K562 (cell line): ENCODE results near the gene MSANTD1. TPM values are rescaled to one million over a fixed set of nuclear protein-coding genes. Genes with fewer than 3 reads are reported as not detected.

Experiments
- ATAC-seq: fragments of 200-7000 bp; cut with Tn5 transposase; 3 replicates; pipeline ENCODE4 v1.9.1; 2020; ENCODE audit warnings: moderate library complexity
- BruUV-seq: library from RNA; stranded (reverse); fragments of 400-500 nt; replicated peaks from 2 replicates; lab custom pipeline; 2021; lab: Mats Ljungman, UMichigan
- CTCF ChIA-PET: fragments of 300-600 bp; formaldehyde crosslinking; extraction: SDS; loops from one replicate; lab custom pipeline; 2021; ENCODE audit warnings: low intra/inter-chr PET ratio; lab: Yijun Ruan, JAX
- POLR2A ChIA-PET: fragments of 300-600, 350-650 bp; sonication (Branson Sonifier 250); formaldehyde crosslinking; extraction: SDS; loops from one replicate; lab custom pipeline; 2021; ENCODE audit warnings: antibody characterized with exemption, inconsistent platforms; lab: Yijun Ruan, JAX
- DNase-seq, 4 experiments: peaks; one replicate each; pipeline versions ENCODE4 v3.0.0 to v3.0.0-alpha.2; 2011 to 2018; ENCODE audit warnings: low spot score in 3 of 4, mixed read lengths in 3 of 4; ENCODE audit errors: extremely low read depth in 1 of 4
- FAIRE-seq: peaks from 2 replicates; lab custom pipeline; 2011; peaks lifted over from hg19 to GRCh38; lab: Jason Lieb, UNC
- H2AFZ ChIP-seq: 2 replicates; pipeline ENCODE4 v1.6.0; 2011; ENCODE audit warnings: low read depth, low read length, control low read depth, inconsistent platforms
- H3K27ac ChIP-seq: fragments of 200-600 bp; 3 replicates; pipeline ENCODE4 v1.8.0; 2011; ENCODE audit warnings: low read depth, mild to moderate bottlenecking, control low read depth, inconsistent platforms, low read length, moderate library complexity, mixed read lengths; ENCODE audit errors: extremely low read depth
- H3K27me3 ChIP-seq, 2 experiments: fragments of 300-600 bp in 1 of 2; 2 replicates in 1 of 2; 3 replicates in 1 of 2; pipeline versions ENCODE4 v1.6.0 to v1.8.0; 2011; ENCODE audit warnings: inconsistent platforms in 2 of 2, low read length in 2 of 2, mild to moderate bottlenecking in 1 of 2, mixed read lengths in 1 of 2, moderate library complexity in 1 of 2; ENCODE audit not compliant: control insufficient read depth in 2 of 2, insufficient read depth in 2 of 2
- H3K36me3 ChIP-seq: fragments of 300-600 bp; 3 replicates; pipeline ENCODE4 v1.8.0; 2011; ENCODE audit warnings: mild to moderate bottlenecking, low read length, inconsistent platforms; ENCODE audit not compliant: control insufficient read depth, insufficient read depth
- H3K4me1 ChIP-seq, 2 experiments: fragments of 200-600 bp in 1 of 2; replicated peaks in 1 of 2; 2 replicates in 1 of 2; 3 replicates in 1 of 2; pipeline versions ENCODE4 v1.5.1 to v1.8.0; 2011; ENCODE audit warnings: inconsistent platforms in 2 of 2, low read length in 2 of 2, mild to moderate bottlenecking in 1 of 2, mixed read lengths in 1 of 2, moderate library complexity in 1 of 2; ENCODE audit not compliant: control insufficient read depth in 2 of 2, insufficient read depth in 2 of 2
- H3K4me2 ChIP-seq: 2 replicates; pipeline ENCODE4 v1.6.1; 2011; ENCODE audit warnings: low read length, control low read depth, inconsistent platforms, mixed read lengths; ENCODE audit not compliant: insufficient read depth
- H3K4me3 ChIP-seq: fragments of 200-600 bp; sonication (generic), shearing (Covaris generic); 2 replicates; pipeline ENCODE4 v1.5.1; 2016; ENCODE audit warnings: control low read depth, inconsistent platforms
- H3K79me2 ChIP-seq: fragments of 200-600 bp; 3 replicates; pipeline ENCODE4 v1.8.0; 2011; ENCODE audit warnings: low read length, inconsistent platforms; ENCODE audit not compliant: control insufficient read depth, insufficient read depth
- H3K9ac ChIP-seq, 2 experiments: 2 replicates each; pipeline versions ENCODE4 v1.6.0 to v1.6.1; 2011; ENCODE audit warnings: low read depth in 2 of 2, low read length in 2 of 2, control low read depth in 1 of 2, inconsistent platforms in 1 of 2, mild to moderate bottlenecking in 1 of 2, mixed read lengths in 1 of 2; ENCODE audit not compliant: insufficient read depth in 1 of 2
- H3K9me1 ChIP-seq: one replicate; pipeline ENCODE4 v1.6.0; 2011; ENCODE audit warnings: inconsistent platforms, mild to moderate bottlenecking, low read length, moderate library complexity; ENCODE audit not compliant: control insufficient read depth, insufficient read depth
- H3K9me3 ChIP-seq: replicated peaks from 2 replicates; pipeline ENCODE4 v1.5.1; 2011; ENCODE audit warnings: low read depth, low read length, inconsistent platforms; ENCODE audit not compliant: control insufficient read depth, insufficient read depth
- H4K20me1 ChIP-seq: replicated peaks from 2 replicates; pipeline ENCODE4 v1.6.1; 2011; ENCODE audit warnings: low read length, inconsistent platforms, mixed read lengths; ENCODE audit not compliant: control insufficient read depth, insufficient read depth
- ARID2 ChIP-seq: fragments of 450-650 bp; IDR thresholded peaks from 2 replicates; pipeline ENCODE4 v1.6.1; 2017; ENCODE audit warnings: antibody characterized with exemption, mild to moderate bottlenecking
- ATF4 ChIP-seq: fragments of 450-650 bp; formaldehyde crosslinking; IDR thresholded peaks from 2 replicates; pipeline ENCODE4 v1.4.0; 2022; ENCODE audit warnings: mild to moderate bottlenecking, moderate library complexity
- BCOR ChIP-seq: fragments of 450-650 bp; IDR thresholded peaks from 2 replicates; pipeline ENCODE4 v1.6.1; 2016
- CBFB ChIP-seq: sonication (generic); formaldehyde crosslinking; IDR thresholded peaks from 2 replicates; pipeline ENCODE4 v1.4.0; 2020; ENCODE audit warnings: mild to moderate bottlenecking, missing genetic modification reagents
- ETV5 ChIP-seq: sonication (generic); formaldehyde crosslinking; IDR thresholded peaks from 2 replicates; pipeline ENCODE4 v1.4.0; 2020; ENCODE audit warnings: low read depth, mild to moderate bottlenecking, missing genetic modification reagents
- MTA2 ChIP-seq: fragments of 450-650 bp; IDR thresholded peaks from 2 replicates; pipeline ENCODE4 v1.6.1; 2016; ENCODE audit warnings: low read depth
- PML ChIP-seq: IDR thresholded peaks from 2 replicates; pipeline ENCODE4 v1.6.1; 2012; ENCODE audit warnings: low read length, inconsistent platforms
- SMARCC2 ChIP-seq: fragments of 450-650 bp; IDR thresholded peaks from 2 replicates; pipeline ENCODE4 v1.6.1; 2017; ENCODE audit warnings: antibody characterized with exemption, moderate library complexity, mild to moderate bottlenecking, low read depth
- SNRNP70 ChIP-seq: fragments of 200-400 bp; formaldehyde crosslinking; optimal IDR thresholded peaks from 2 replicates; pipeline ENCODE3; 2017; ENCODE audit warnings: low read depth, low read length
- TARDBP ChIP-seq: fragments of 450-650 bp; IDR thresholded peaks from 2 replicates; pipeline ENCODE4 v1.6.1; 2016
- TFAP4 ChIP-seq: sonication (generic); formaldehyde crosslinking; IDR thresholded peaks from 2 replicates; pipeline ENCODE4 v1.8.0; 2022; ENCODE audit warnings: missing genetic modification reagents, mild to moderate bottlenecking, moderate library complexity, borderline replicate concordance
- U2AF1 ChIP-seq: fragments of 200-400 bp; formaldehyde crosslinking; optimal IDR thresholded peaks from 2 replicates; pipeline ENCODE3; 2017; ENCODE audit warnings: mild to moderate bottlenecking, low read depth, low read length, moderate library complexity
- ZNF217 ChIP-seq: sonication (generic); formaldehyde crosslinking; IDR thresholded peaks from 2 replicates; pipeline ENCODE4 v1.8.0; 2022; ENCODE audit warnings: mild to moderate bottlenecking, missing genetic modification reagents
- ZNF407 ChIP-seq: fragments of 450-650 bp; IDR thresholded peaks from 2 replicates; pipeline ENCODE4 v1.6.1; 2016; ENCODE audit warnings: low read depth
- ZNF436 ChIP-seq: fragments of 250-450, 450-650 bp; sonication (Bioruptor Pico); formaldehyde crosslinking; IDR thresholded peaks from 2 replicates; pipeline ENCODE4 v1.7.0; 2020; ENCODE audit warnings: mild to moderate bottlenecking
- ZSCAN29 ChIP-seq: fragments of 450-650 bp; IDR thresholded peaks from 2 replicates; pipeline ENCODE4 v1.6.1; 2017
- WGBS: fragments of 100-300 bp; shearing (Covaris generic); methylation state at CpG from one replicate; pipeline ENCODE4 v1.1.6; 2016; ENCODE audit warnings: low coverage, mixed read lengths; ENCODE audit not compliant: insufficient coverage; ENCODE audit errors: missing lambda C conversion rate; 5-methylcytosine and 5-hydroxymethylcytosine counted together
- in situ Hi-C: fragments of 300-500 bp; cut with MboI; formaldehyde crosslinking; loops from 4 replicates; pipeline ENCODE4 v1.15.0; 2018; ENCODE audit warnings: inconsistent platforms, mixed read lengths
- intact Hi-C: fragments of 100-400 bp; cut with micrococcal nuclease; formaldehyde crosslinking; loops from 2 replicates; pipeline ENCODE4 v1.14.2; 2022
- polyA plus RNA-seq, 8 experiments: library from polyadenylated mRNA; depleted of rRNA in 4 of 8; stranded (reverse) in 5 of 8; unstranded in 3 of 8; fragments of >200 nt; fragmentation: Nextera tagmentation in 2 of 8; fragmentation: Illumina TruSeq in 1 of 8; extraction: Ambion mirVana in 2 of 8; extraction: Trizol in 1 of 8; gene quantifications; 2 replicates each; pipeline versions ENCODE4 v1.2.1 to v1.2.3, GENCODE V29; 2011 to 2014; ENCODE audit warnings: inconsistent platforms in 1 of 8, missing spikeins in 1 of 8
- total RNA-seq, 7 experiments: library from RNA; depleted of rRNA in 6 of 7; stranded (reverse); fragments of >200 nt in 6 of 7; fragmentation: Illumina TruSeq in 2 of 7; extraction: Trizol in 2 of 7; gene quantifications; 2 replicates each; pipeline versions ENCODE4 v1.2.1 to v1.2.3, GENCODE V29; 2011 to 2021; ENCODE audit warnings: low replicate concordance in 1 of 7

MSANTD1 gene
- total and polyA plus RNA-seq, 9 of the 15 experiments (the other 6 are each of a cell fraction or from before 2014, with no cell fraction given): 0.04 to 0.09 (median 0.07) TPM; not detected in 6

- intact Hi-C loops (no loop called here), in situ Hi-C loops (no loop called here)
- Histone ChIP-seq H2AFZ (no peak overlapping the region), H3K36me3 (no peaks in the 10 kb centered on the region), H3K27ac (no peak overlapping the region), H3K27me3 (peaks cover 30 to 41% of the 10 kb centered on the region in 2 experiments; a peak in 4 of 5 replicates), H3K9me3 (no peaks in the 10 kb centered on the region), H4K20me1 (no peaks in the 10 kb centered on the region; the same call in 1 of the 2 replicates), H3K4me1 (no peaks in the 10 kb centered on the region; a peak in 1 of 5 replicates), H3K9ac (no peak overlapping the region), H3K4me2 (no peak overlapping the region), H3K4me3 (no peak overlapping the region), H3K79me2 (no peaks in the 10 kb centered on the region), H3K9me1 (no peaks in the 10 kb centered on the region)
- ATAC-seq (no peak), DNase-seq (no peak), FAIRE-seq (no peak)
- ChIA-PET CTCF (no interaction called here), POLR2A (no interaction called here)
- WGBS: 0% methylated on average over 3 of the region's 3 CpGs
- TF ChIP-seq TFAP4 (CRISPR knock-in tag) (no peak), U2AF1 (no peak), ZSCAN29 (no peak), MTA2 (no peak), ATF4 (CRISPR knock-in tag) (no peak), ZNF436 (no peak), SNRNP70 (no peak), TARDBP (no peak), PML (no peak), CBFB (CRISPR knock-in tag) (no peak), ZNF407 (no peak), ARID2 (no peak), SMARCC2 (no peak), BCOR (no peak), ETV5 (no peak), ZNF217 (CRISPR knock-in tag) (no peak)
- no TSS peak for BruUV-seq
Observed at GRCh38 chr4:3280466-3280865, 31.5 kb downstream of the MSANTD1 start.
